Calu3 (cell line): ENCODE measurements around the gene TGFBI. TPM values are rescaled to one million over a fixed set of nuclear protein-coding genes. Genes with fewer than 3 reads are reported as not detected.

Experiments used
- BruUV-seq: library from RNA; stranded (reverse); fragments of 400-500 nt; replicated peaks from 2 replicates; lab custom pipeline; 2021; lab: Mats Ljungman, UMichigan
- CTCF ChIA-PET: fragments of 300-600 bp; sonication (Branson Sonifier 250); formaldehyde crosslinking; loops from one replicate; lab custom pipeline; 2022; ENCODE audit warnings: antibody characterized with exemption; lab: Charles Lee
- DNase-seq: peaks from one replicate; pipeline ENCODE4 v3.0.0; 2022
- H3K27ac Mint-ChIP-seq: one replicate; pipeline ENCODE4 v1.8.0; 2022; ENCODE audit warnings: mixed read lengths; ENCODE audit not compliant: unreplicated experiment
- H3K27me3 Mint-ChIP-seq: one replicate; pipeline ENCODE4 v1.8.0; 2022; ENCODE audit warnings: mixed read lengths; ENCODE audit not compliant: unreplicated experiment
- H3K36me3 Mint-ChIP-seq: one replicate; pipeline ENCODE4 v1.8.0; 2022; ENCODE audit warnings: mild to moderate bottlenecking, moderate library complexity, mixed read lengths; ENCODE audit not compliant: insufficient read depth, unreplicated experiment
- H3K4me1 Mint-ChIP-seq: one replicate; pipeline ENCODE4 v1.8.0; 2022; ENCODE audit warnings: mild to moderate bottlenecking, low read depth, mixed read lengths; ENCODE audit not compliant: unreplicated experiment
- H3K4me3 Mint-ChIP-seq: one replicate; pipeline ENCODE4 v1.8.0; 2022; ENCODE audit warnings: mild to moderate bottlenecking, low read depth, moderate library complexity, mixed read lengths; ENCODE audit not compliant: unreplicated experiment
- H3K9me3 Mint-ChIP-seq: one replicate; pipeline ENCODE4 v1.8.0; 2022; ENCODE audit warnings: low read depth, mixed read lengths; ENCODE audit not compliant: unreplicated experiment
- CTCF ChIP-seq: fragments of 200-600 bp; IDR thresholded peaks from one replicate; pipeline ENCODE4 v1.8.0; 2022; ENCODE audit warnings: antibody characterized with exemption; ENCODE audit not compliant: unreplicated experiment
- intact Hi-C: fragments of 100-400 bp; cut with micrococcal nuclease; formaldehyde crosslinking; loops from one replicate; pipeline ENCODE4 v1.10.0; 2022; ENCODE audit not compliant: unreplicated experiment
- total RNA-seq: library from RNA; stranded (reverse); gene quantifications from 2 replicates; pipeline ENCODE4 v1.2.3, GENCODE V29; 2022

Gene TGFBI
- total RNA-seq, 1 experiment from 2014 or later = 95.2 TPM

DNA sequence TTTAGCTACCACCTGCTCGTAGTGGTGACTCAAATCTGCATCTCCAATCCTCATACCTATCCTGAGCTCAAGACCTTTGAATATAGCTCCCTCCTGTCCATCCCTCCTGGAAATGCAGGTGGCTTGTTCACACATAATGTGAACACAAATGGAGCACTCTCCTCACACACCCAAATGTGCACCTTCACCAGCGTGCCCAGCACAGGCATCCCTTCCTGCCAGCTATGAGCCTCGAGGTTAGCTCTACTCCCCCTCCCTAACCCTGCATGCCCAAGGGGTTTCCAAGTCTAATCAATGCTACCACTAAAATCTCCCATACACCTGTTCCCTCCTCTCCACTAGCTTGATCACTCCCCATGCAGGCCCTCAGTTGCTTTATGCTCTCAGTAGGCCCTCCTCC is 2.2 kb upstream of the TGFBI start:
- intact Hi-C loops = no loop called here
- H3K36me3 Mint-ChIP-seq = peaks cover 17% of the 10 kb centered on the region
- H3K4me1 Mint-ChIP-seq = peaks cover 55% of the 10 kb centered on the region
- H3K27ac Mint-ChIP-seq = no peak overlapping the region
- H3K4me3 Mint-ChIP-seq = no peak overlapping the region
- CTCF ChIA-PET = interaction anchor here (0.9 kb wide), 1 partner anchor 10 kb away, joined by 3 read pairs; no protein-coding TSS in a partner anchor
- DNase-seq = no peak
- BruUV-seq = no TSS peak
- H3K27me3 Mint-ChIP-seq = no peaks in the 10 kb centered on the region
- no peaks in the 10 kb centered on the region for H3K9me3 Mint-ChIP-seq
- TF ChIP-seq CTCF = no peak

DNA sequence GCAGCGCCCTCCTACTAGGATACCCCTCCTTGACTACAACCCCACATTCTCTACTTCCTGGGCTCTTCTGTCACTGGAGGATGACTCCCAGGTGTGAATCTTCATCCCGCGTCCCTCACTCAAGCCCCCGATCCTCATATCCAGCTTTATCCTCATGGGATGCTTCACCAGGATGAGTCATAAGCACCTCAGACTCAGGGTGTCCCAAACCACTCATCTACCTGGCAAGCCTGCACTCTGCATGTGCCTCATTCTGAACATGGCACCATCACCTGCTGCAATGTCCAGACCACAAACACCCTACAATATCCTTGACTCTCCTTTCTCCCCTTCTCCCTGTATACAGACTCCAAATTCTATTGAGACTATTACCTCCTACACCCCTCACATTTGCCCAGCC is 1.5 kb upstream of the TGFBI start:
- DNase-seq = no peak
- no TSS peak for BruUV-seq
- no peak overlapping the region for H3K4me3 Mint-ChIP-seq
- H3K9me3 Mint-ChIP-seq = no peaks in the 10 kb centered on the region
- intact Hi-C loops = no loop called here
- peaks cover 55% of the 10 kb centered on the region for H3K4me1 Mint-ChIP-seq
- CTCF ChIA-PET = interaction anchor here (0.5 kb wide), 1 partner anchor 1363 kb away, joined by 9 read pairs; no protein-coding TSS in a partner anchor
- H3K27me3 Mint-ChIP-seq = no peaks in the 10 kb centered on the region
- peaks cover 17% of the 10 kb centered on the region for H3K36me3 Mint-ChIP-seq
- no peak overlapping the region for H3K27ac Mint-ChIP-seq
- no peak for TF ChIP-seq CTCF

- Mint-ChIP-seq H3K27ac (no peak overlapping the region), H3K4me3 (no peak overlapping the region), H3K4me1 (peaks cover 56% of the 10 kb centered on the region), H3K36me3 (peaks cover 20% of the 10 kb centered on the region), H3K9me3 (no peaks in the 10 kb centered on the region), H3K27me3 (no peaks in the 10 kb centered on the region)
- TF ChIP-seq CTCF = no peak
- CTCF ChIA-PET = interaction anchor here (1.1 to 1.2 kb wide), 2 partner anchors 9 to 25 kb away, joined by 3 to 4 read pairs; no protein-coding TSS in a partner anchor
- DNase-seq = no peak
- intact Hi-C loops = no loop called here
- no TSS peak for BruUV-seq
Observed at GRCh38 chr5:136028090-136028489, 698 bp upstream of the TGFBI start.

DNA sequence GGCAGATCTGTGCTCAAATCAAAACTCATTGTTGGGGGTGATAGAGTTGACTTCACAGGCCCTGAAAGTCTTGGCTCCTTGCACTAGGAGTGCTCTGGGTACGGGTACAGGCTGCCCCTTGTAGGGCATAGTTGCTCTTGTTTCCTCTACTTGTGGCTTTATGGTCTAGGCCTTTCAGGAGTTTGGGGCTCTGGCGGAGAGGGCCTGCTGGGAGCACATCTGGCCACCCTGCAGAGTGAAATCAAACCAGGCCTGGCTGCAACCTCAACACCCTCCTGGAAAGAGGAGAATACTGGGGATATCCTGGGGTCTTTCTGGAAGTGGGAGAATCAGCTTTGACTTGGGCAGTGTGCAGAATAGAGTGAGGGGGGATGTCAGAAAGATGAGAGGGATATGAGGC is 1.5 kb downstream of the TGFBI start:
- Mint-ChIP-seq H3K36me3 (peaks cover 21% of the 10 kb centered on the region), H3K4me1 (peaks cover 51% of the 10 kb centered on the region), H3K4me3 (peak overlapping the region; percentile 24), H3K9me3 (no peaks in the 10 kb centered on the region), H3K27me3 (no peaks in the 10 kb centered on the region), H3K27ac (no peak overlapping the region)
- CTCF ChIA-PET = interaction anchor here (1.4 kb wide), 1 partner anchor 93 kb away, joined by 3 read pairs; no protein-coding TSS in a partner anchor
- TF ChIP-seq CTCF = no peak
- no peak for DNase-seq
- intact Hi-C loops = no loop called here
- BruUV-seq = no TSS peak
